ENCODE measurements around the gene SHISAL2A. TPM values are rescaled to one million over a fixed set of nuclear protein-coding genes. Genes with fewer than 3 reads are reported as not detected.

The SHISAL2A gene
- total and polyA plus RNA-seq, 10 of the 15 experiments (the other 5 are each of a cell fraction or from before 2014, with no cell fraction given): 0.18 to 0.67 (median 0.45) TPM

GRCh38 chr1:52667290-52667689, 34.3 kb downstream of the SHISAL2A start (continued):
- TF ChIP-seq USF2 (IDR thresholded peaks at IDR 0.05; ENCODE audit: borderline replicate concordance, low read depth, low read length): no peak

GRCh38 chr1:52667984-52668383, 35.0 kb downstream of the SHISAL2A start:
- no peak for ATAC-seq
- intact Hi-C loops (cut with micrococcal nuclease; ENCODE audit: unreplicated experiment) (no loop called here), in situ Hi-C loops (cut with MboI) (no loop called here)
- ChIA-PET CTCF (interaction anchor here (1.4 to 1.9 kb wide), 5 partner anchors 8 to 56 kb away, joined by 3 to 6 read pairs (median 4); no protein-coding TSS in a partner anchor), RAD21 (ENCODE audit: unreplicated experiment) (no interaction called here), POLR2A (no interaction called here), SMC1A (ENCODE audit: uncharacterized antibody, unreplicated experiment) (interaction anchor here (0.6 to 4.3 kb wide), 7 partner anchors 12 to 263 kb away, joined by 3 to 24 read pairs (median 3); partner anchors contain the start of genes ORC1 and PRPF38A)
- Histone ChIP-seq H3K27me3 (replicated peaks in 1 of 2; ENCODE audit: control insufficient read depth in 2 of 2, insufficient read depth in 2 of 2, low read length in 1 of 2) (no peaks in the 10 kb centered on the region), H3K79me2 (ENCODE audit: control insufficient read depth, insufficient read depth, low read length) (no peaks in the 10 kb centered on the region), H3K27ac (ENCODE audit: control insufficient read depth, insufficient read depth) (no peak overlapping the region), H3K4me1 (ENCODE audit: control insufficient read depth, insufficient read depth, low read length) (no peaks in the 10 kb centered on the region), H3K36me3 (ENCODE audit: control insufficient read depth in 2 of 2, insufficient read depth in 2 of 2, low read length in 1 of 2) (no peaks in the 10 kb centered on the region), H3K9ac (ENCODE audit: control insufficient read depth, insufficient read depth, low read length) (no peak overlapping the region), H3K4me3 (no peak overlapping the region), H2AFZ (ENCODE audit: control insufficient read depth, low read depth, low read length) (no peak overlapping the region), H3K4me2 (ENCODE audit: control insufficient read depth, insufficient read depth) (no peak overlapping the region), H3K9me3 (replicated peaks; ENCODE audit: control insufficient read depth, insufficient read depth, low read length) (no peaks in the 10 kb centered on the region), H4K20me1 (ENCODE audit: control insufficient read depth, insufficient read depth) (no peaks in the 10 kb centered on the region)
- no peak for FAIRE-seq
- no TSS peak for BruUV-seq (replicated peaks)
- no peak for DNase-seq (ENCODE audit: low read depth, low spot score)
- 31% methylated on average over 3 of the region's 3 CpGs for whole genome bisulfite sequencing (ENCODE audit: insufficient coverage, insufficient replicate concordance, low lambda C conversion rate, missing lambda C conversion rate)
- TF ChIP-seq ZSCAN29 (IDR thresholded peaks at IDR 0.05) (no peak), SREBF2 (IDR thresholded peaks at IDR 0.05; ENCODE audit: low read length) (no peak), CHD4 (IDR thresholded peaks at IDR 0.05) (no peak), KLF5 (IDR thresholded peaks at IDR 0.05; ENCODE audit: partially characterized antibody) (no peak), GATAD2B (conservative IDR thresholded peaks at IDR 0.05; ENCODE audit: low read depth) (no peak), CBX3 (IDR thresholded peaks at IDR 0.05; ENCODE audit: borderline replicate concordance, low read depth) (no peak), FOXM1 (IDR thresholded peaks at IDR 0.05; ENCODE audit: low read depth, low read length) (no peak), JUNB (IDR thresholded peaks at IDR 0.05) (no peak), GABPA (IDR thresholded peaks at IDR 0.05; ENCODE audit: low read depth) (no peak), IKZF2 (IDR thresholded peaks at IDR 0.05) (no peak), JUND (IDR thresholded peaks at IDR 0.05; ENCODE audit: low read depth, low read length) (no peak), CHD2 (IDR thresholded peaks at IDR 0.05; ENCODE audit: borderline replicate concordance, low read depth, low read length) (no peak), MYC (IDR thresholded peaks at IDR 0.05; ENCODE audit: insufficient read depth, insufficient read length, insufficient replicate concordance, low read length, severe bottlenecking) (no peak)
- TF ChIP-seq, protein P1, sequence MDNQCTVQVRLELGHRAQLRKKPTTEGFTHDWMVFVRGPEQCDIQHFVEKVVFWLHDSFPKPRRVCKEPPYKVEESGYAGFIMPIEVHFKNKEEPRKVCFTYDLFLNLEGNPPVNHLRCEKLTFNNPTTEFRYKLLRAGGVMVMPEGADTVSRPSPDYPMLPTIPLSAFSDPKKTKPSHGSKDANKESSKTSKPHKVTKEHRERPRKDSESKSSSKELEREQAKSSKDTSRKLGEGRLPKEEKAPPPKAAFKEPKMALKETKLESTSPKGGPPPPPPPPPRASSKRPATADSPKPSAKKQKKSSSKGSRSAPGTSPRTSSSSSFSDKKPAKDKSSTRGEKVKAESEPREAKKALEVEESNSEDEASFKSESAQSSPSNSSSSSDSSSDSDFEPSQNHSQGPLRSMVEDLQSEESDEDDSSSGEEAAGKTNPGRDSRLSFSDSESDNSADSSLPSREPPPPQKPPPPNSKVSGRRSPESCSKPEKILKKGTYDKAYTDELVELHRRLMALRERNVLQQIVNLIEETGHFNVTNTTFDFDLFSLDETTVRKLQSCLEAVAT (IDR thresholded peaks at IDR 0.05): no peak
- TF ChIP-seq, protein P2, sequence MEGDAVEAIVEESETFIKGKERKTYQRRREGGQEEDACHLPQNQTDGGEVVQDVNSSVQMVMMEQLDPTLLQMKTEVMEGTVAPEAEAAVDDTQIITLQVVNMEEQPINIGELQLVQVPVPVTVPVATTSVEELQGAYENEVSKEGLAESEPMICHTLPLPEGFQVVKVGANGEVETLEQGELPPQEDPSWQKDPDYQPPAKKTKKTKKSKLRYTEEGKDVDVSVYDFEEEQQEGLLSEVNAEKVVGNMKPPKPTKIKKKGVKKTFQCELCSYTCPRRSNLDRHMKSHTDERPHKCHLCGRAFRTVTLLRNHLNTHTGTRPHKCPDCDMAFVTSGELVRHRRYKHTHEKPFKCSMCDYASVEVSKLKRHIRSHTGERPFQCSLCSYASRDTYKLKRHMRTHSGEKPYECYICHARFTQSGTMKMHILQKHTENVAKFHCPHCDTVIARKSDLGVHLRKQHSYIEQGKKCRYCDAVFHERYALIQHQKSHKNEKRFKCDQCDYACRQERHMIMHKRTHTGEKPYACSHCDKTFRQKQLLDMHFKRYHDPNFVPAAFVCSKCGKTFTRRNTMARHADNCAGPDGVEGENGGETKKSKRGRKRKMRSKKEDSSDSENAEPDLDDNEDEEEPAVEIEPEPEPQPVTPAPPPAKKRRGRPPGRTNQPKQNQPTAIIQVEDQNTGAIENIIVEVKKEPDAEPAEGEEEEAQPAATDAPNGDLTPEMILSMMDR (IDR thresholded peaks at IDR 0.05 in 2 of 3, conservative IDR thresholded peaks at IDR 0.05 in 1 of 3; ENCODE audit: control insufficient read depth in 2 of 3, extremely low read depth in 1 of 3, insufficient read depth in 1 of 3, low read depth in 3 of 3, low read length in 3 of 3): no peak
- TF ChIP-seq, protein P3, sequence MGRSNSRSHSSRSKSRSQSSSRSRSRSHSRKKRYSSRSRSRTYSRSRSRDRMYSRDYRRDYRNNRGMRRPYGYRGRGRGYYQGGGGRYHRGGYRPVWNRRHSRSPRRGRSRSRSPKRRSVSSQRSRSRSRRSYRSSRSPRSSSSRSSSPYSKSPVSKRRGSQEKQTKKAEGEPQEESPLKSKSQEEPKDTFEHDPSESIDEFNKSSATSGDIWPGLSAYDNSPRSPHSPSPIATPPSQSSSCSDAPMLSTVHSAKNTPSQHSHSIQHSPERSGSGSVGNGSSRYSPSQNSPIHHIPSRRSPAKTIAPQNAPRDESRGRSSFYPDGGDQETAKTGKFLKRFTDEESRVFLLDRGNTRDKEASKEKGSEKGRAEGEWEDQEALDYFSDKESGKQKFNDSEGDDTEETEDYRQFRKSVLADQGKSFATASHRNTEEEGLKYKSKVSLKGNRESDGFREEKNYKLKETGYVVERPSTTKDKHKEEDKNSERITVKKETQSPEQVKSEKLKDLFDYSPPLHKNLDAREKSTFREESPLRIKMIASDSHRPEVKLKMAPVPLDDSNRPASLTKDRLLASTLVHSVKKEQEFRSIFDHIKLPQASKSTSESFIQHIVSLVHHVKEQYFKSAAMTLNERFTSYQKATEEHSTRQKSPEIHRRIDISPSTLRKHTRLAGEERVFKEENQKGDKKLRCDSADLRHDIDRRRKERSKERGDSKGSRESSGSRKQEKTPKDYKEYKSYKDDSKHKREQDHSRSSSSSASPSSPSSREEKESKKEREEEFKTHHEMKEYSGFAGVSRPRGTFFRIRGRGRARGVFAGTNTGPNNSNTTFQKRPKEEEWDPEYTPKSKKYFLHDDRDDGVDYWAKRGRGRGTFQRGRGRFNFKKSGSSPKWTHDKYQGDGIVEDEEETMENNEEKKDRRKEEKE (IDR thresholded peaks at IDR 0.05): no peak
